Measurements from ENCODE around the gene NELL1. TPM values are rescaled to one million over a fixed set of nuclear protein-coding genes. Genes with fewer than 3 reads are reported as not detected.

Gene NELL1
- total RNA-seq, 1 experiment from 2014 or later: 0.22 TPM

DNA sequence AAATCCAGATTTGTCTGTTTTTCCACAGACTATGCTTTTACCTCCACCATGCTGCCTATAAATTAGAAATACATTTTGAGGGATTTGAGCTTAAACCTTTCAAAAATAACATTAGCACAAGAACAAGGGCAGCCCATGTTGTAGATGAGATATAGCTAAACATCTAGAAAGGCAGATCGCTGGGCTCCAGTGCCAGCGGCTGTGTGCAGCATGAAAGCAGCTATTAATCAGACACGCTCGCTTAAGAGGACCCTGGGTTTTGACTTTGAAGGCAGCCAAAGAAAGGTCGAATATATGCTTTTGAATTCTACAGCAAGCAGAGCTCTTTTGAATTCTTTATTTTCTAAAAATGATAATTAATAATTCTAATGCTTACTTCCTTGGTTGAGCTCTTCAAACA is 684.0 kb downstream of the NELL1 start:
- no peak overlapping the region for H2AK5ac ChIP-seq (ENCODE audit: insufficient read length, low read length)
- DNase-seq: no peak
- no peak overlapping the region for H3K14ac ChIP-seq (ENCODE audit: insufficient read depth, low read length)
- no peak overlapping the region for H2BK20ac ChIP-seq (ENCODE audit: low read depth, low read length, poor library complexity, severe bottlenecking)
- no peak overlapping the region for H2BK120ac ChIP-seq (ENCODE audit: low read depth, low read length, poor library complexity, severe bottlenecking)
- H2BK15ac ChIP-seq (ENCODE audit: low read depth, low read length): no peak overlapping the region
- H3K36me3 Mint-ChIP-seq (ENCODE audit: insufficient read depth in 1 of 3, low read depth in 3 of 3): no peaks in the 10 kb centered on the region
- H3K56ac ChIP-seq (ENCODE audit: insufficient read length, low read depth, low read length): no peak overlapping the region
- no peak overlapping the region for H3K27ac ChIP-seq (ENCODE audit: insufficient read length, low read depth, low read length)
- H3K9ac ChIP-seq (ENCODE audit: extremely low read depth, insufficient read length, low read length): no peak overlapping the region
- H3K18ac ChIP-seq (ENCODE audit: insufficient read length, low read depth, low read length): no peak overlapping the region
- no peak overlapping the region for H3T11ph ChIP-seq (ENCODE audit: low read length)
- no peak overlapping the region for H3K27ac Mint-ChIP-seq
- H2BK5ac ChIP-seq (ENCODE audit: insufficient read length, low read length): no peak overlapping the region
- no peaks in the 10 kb centered on the region for H3K27me3 ChIP-seq (ENCODE audit: insufficient read depth, low read length)
- H3K27me3 Mint-ChIP-seq (ENCODE audit: low read depth): no peaks in the 10 kb centered on the region
- TF ChIP-seq CTCF (conservative IDR thresholded peaks at IDR 0.05): no peak
- no peak overlapping the region for H4K5ac ChIP-seq (ENCODE audit: insufficient read length, low read depth, low read length)
- H3K9me3 Mint-ChIP-seq: no peaks in the 10 kb centered on the region; a peak in 1 of 5 replicates
- H2AFZ ChIP-seq (ENCODE audit: low read length): no peak overlapping the region
- H4K8ac ChIP-seq (replicated peaks; ENCODE audit: insufficient read length, low read depth, low read length): no peak overlapping the region
- H3K79me1 ChIP-seq (ENCODE audit: insufficient read depth, low read depth, low read length, poor library complexity, severe bottlenecking): no peaks in the 10 kb centered on the region
- peaks cover 0 to 3% of the 10 kb centered on the region in 2 experiments; a peak in 1 of 4 replicates for H3K4me1 Mint-ChIP-seq
- no peak overlapping the region for H3K4me3 Mint-ChIP-seq
- no peaks in the 10 kb centered on the region for H3K4me1 ChIP-seq (ENCODE audit: insufficient read depth, low read length)
- no peak overlapping the region for H2BK12ac ChIP-seq (ENCODE audit: insufficient read length, low read depth, low read length)
- H3K23me2 ChIP-seq (ENCODE audit: insufficient read length, low read depth, low read length, poor library complexity, severe bottlenecking): no peaks in the 10 kb centered on the region
- no peak overlapping the region for H3K4me2 ChIP-seq (ENCODE audit: insufficient read depth, insufficient read length, low read length)
- H4K91ac ChIP-seq (ENCODE audit: insufficient read length, low read depth, low read length): no peak overlapping the region
- H3K79me2 ChIP-seq (ENCODE audit: insufficient read depth, low read length): no peaks in the 10 kb centered on the region
- no CpG with 5 or more reads among the region's 5 CpGs for WGBS (ENCODE audit: extremely low coverage, insufficient read length, low lambda C conversion rate)
- no peak overlapping the region for H3K4ac ChIP-seq (ENCODE audit: low read depth, low read length)
- H3K9me3 ChIP-seq (ENCODE audit: control insufficient read depth, low read depth, low read length): no peaks in the 10 kb centered on the region
- no peaks in the 10 kb centered on the region for H4K20me1 ChIP-seq (ENCODE audit: control insufficient read depth, insufficient read depth, insufficient read length)
- H3K23ac ChIP-seq (ENCODE audit: insufficient read length, low read depth, low read length): no peak overlapping the region

Data from H9 (cell line).